ENCODE measurements around the gene MCM9.
A peak's percentile ranks its signal among the peaks of the same experiment; 100 is the strongest.

Gene MCM9

DNA sequence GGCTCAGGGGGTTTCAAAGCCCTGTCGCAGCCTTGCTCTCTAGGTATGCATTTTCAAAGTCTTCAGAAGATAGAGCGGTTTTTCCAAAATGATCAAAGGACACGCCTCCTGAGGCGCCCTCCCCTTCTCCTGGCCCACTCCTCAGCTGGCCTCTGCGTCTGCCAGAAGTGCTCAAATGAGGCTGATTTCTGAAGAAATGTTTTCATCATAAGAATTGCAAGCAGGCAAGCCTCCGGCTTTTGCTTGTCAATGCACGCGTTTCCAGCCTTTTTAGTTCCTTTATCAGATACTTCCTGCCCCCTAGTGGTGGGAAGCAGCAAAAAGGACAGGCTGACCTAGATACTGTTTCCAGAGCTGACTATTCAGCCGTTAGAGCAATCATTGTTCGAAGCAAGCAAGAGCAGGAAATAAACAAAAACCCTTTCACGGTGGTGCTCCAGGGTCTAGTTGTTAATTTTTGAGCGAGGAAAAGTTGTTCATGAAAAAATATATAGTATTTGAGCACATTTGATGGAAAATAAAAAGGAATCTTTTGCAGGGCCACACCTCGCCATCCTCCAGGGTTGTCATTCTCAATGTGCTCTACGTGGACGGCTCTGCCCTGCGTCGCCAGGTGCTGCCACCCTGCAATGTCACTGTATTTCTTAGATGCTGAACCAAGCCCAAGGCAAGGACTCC lies 134.4 kb downstream of the MCM9 start:
- DNase-seq (ENCODE audit: low read depth in 2 of 2) = peak; percentile 60 to 69

DNA sequence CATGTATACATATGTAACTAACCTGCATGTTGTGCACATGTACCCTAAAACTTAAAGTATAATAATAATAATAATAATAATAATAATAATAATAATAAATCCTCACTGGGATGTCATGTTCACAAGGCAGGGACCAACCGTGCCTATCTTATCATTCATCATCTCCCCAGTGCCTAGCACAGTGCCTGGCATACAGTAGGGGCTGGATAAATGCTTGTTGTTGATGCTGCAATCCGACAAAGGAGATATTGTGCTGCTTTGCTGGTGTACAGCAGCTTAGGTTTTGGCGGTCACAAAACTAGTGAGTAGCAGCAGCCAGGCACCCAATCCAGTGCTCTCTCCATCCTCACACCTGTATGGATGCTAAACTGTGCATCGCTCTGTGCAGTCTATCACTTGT lies 135.1 kb downstream of the MCM9 start:
- no peak for DNase-seq (ENCODE audit: low read depth in 2 of 2)

DNA sequence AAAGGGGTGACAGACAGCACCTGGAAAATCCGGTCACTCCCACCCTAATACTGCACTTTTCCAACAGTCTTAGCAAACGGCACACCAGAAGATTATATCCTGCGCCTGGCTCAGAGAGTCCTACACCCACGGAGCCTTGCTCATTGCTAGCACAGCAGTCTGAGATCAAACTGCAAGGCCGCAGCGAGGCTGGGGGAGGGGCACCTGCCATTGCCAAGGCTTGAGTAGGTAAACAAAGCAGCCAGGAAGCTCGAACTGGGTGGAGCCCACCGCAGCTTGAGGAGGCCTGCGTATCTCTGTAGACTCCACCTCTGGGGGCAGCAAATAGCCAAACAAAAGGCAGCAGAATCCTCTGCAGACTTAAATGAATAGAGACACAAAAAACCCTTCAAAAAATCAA lies 138.4 kb downstream of the MCM9 start:
- peak; percentile 31 to 50 for DNase-seq (ENCODE audit: low read depth in 2 of 2)

DNA sequence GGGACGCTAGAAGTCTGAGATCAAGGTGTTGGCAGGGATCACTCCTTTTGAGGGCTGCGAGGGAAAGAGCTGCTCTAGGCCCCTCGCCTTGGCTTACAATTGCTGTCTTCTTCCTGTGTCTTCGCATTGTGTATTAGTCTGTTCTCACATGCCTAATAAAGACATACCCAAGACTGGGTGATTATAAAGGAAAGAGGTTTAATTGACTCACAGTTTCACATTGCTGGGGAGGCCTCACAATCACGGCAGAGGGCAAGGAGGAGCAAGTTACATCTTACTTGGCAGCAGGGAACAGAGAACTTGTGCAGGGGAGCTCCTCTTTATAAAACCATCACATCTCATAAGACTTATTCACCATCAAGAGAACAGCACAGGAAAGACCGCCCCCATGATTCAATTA lies 143.5 kb downstream of the MCM9 start:
- DNase-seq (ENCODE audit: low read depth in 2 of 2) = no peak

DNA sequence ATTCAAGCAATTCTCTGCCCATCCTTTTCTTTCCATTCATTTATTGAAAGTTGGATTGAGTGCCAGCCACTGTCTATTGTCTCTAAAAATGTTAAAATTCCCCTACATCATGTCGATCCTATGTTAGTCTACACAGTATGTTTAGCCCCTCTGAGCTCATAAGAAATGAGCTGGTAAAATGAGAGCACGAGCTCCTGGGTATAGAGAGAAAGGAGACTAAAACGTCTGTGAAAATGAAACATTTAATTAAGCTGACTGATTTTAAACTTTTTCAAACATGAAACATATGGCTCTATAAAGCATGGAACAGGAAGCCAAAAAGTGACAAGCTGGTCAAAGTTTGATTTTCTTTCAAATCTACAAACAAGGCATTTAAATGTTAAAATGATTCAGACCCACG lies 145.0 kb downstream of the MCM9 start:
- no peak for DNase-seq (ENCODE audit: low read depth in 2 of 2)

DNA sequence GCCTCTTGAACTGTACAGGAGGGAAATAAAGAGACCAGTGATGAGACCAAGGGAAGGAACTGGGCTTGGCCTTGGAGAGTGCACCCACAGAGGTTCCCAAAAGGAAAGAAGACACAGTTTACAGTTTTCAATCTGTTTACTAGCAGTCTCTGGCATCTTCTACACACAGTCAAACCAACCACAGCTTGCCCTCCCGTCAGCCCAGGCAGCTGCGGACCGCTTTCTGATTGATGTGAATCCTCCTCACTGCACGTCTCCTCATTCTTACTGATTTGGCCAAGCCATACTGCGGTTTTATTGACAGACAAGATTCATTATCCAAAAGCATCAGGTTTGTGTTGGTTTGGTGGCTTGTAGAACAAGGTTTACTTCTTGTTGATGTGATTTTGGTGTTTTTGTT lies 145.5 kb downstream of the MCM9 start:
- no peak for DNase-seq (ENCODE audit: low read depth in 2 of 2)

DNA sequence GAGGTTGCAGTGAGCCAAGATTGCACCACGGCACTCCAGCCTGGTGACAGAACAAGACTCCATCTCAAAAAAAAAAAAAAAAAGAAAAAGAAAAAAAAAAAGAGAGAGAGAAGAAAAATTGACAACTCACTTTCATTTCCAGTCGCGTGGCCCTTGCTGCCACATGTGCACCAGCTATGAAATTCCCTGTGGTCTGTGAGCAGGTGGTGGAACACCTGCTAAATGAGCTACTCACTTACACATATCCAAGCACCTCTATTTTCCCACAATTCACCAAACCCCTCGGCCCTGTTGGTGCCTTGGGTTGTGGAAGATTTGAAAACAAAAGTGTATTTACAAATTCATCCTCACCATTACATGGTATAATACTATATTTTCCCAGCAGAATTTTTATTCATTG lies 146.3 kb downstream of the MCM9 start:
- DNase-seq (ENCODE audit: low read depth in 2 of 2) = no peak

DNA sequence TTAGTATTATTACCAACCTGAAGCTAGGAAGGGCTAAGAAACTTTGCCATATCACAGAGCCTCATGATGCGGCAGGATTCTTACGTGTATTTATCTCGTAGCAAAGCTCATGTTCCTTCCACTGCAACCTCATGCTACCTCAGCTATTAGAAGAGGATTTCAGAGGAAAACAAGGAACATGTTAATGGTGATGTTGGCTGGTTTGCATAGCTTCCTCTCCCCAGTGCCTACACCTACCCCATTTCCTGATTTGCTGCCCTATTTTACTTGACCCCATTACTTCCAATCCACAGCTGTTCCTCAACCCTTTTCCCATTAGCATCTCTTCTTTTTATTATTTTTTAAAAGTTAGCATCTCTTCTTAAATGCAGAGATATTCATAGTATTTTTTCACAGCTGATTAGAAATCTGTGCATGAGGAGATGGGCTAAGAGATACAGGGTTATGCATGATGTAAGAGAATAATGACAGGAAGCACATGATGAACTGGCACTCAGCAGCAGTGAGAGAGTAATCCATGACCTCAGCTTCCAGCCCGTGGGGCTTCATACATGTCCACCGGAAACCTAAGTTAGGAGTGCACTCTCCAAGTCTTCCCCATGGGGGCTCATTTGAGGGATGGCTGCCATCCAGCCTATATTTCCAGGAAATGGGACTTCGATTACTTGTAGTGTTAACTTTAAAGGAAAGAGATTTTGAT lies 147.1 kb downstream of the MCM9 start:
- DNase-seq (ENCODE audit: low read depth in 2 of 2) = no peak

DNA sequence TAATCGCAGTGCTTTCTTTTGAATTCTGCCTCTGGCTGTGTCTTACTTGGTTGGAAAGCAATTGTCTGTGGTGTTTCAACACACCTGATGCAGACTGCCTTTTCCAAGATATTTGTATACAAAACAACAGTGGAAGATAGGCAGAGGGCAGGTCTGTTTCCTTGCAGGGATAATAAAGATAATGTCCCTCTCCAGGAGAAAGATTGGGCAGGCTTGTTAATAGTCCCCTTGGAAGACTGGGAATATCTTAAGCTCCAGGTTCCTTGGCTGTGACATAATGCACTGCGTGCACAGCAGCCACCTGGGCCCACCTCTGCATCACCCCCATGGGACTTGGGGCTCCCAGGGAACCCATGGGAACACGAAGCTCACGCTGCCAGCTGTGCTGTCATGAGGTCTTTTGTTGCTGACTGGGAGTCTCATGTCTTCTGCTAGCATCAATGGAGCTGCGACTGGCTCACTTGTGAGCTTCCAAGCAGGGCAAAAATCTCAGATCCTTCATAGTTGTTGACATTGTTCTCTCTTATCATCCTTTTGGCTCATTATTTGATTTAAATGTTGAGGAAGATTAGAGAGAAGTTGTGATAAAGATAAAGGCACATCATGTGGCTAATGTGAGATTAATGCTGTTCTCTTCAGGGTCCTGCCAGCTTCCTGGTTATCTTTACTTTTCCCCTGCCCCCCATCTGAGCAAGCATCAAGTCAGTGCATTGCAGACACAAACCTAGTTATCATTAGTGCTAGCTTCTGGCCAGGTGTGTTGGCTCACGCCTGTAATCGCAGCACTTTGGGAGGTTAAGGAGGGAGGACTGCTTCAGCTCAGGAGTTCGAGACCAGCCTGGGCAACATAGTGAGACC lies 148.1 kb downstream of the MCM9 start:
- DNase-seq (ENCODE audit: low read depth in 2 of 2) = no peak

DNA sequence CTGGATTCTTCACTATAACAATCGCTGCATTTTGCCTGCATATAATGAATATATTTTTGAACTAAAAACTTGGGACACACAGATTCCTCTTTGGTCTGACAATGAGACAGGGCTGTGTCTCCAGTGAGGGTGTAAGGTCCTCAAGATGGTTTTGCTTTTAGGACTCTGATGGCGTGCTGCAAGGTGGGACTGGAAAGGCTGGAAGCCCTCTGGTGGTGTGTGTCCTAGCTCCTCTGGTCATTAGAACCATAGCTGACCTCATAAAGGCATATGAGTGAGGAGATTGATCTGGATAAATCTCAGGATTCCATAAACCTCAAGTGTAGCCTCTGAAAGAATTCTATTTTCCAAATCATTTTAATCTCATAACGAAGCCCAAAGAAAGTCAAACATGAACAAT lies 149.4 kb downstream of the MCM9 start:
- DNase-seq (ENCODE audit: low read depth in 2 of 2) = no peak

DNA sequence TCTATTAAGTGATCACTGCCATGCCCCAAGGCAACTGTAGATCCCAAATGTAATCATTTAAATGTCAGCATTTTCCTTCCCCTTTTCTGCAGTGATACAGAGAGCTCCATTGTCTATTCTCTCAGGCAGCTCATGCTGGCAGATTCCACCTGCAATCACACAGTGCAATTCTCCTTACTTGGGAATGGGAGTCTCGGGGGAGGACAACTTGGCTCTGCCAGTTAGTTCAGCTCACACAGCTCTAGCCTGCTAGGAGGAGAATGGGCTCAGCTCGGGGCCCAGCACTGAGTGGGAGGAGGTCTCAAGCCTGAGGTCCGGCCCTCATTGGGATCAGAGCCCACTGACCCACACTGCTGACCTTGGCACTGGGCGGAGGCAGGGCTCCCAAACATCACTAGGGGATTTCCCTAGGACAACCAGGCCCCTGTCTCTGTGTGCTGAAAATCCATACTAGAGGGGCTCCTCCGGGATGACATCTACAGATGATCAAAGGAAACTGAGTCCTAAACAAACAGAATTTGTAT lies 150.3 kb downstream of the MCM9 start:
- no peak for DNase-seq (ENCODE audit: low read depth in 2 of 2)

DNA sequence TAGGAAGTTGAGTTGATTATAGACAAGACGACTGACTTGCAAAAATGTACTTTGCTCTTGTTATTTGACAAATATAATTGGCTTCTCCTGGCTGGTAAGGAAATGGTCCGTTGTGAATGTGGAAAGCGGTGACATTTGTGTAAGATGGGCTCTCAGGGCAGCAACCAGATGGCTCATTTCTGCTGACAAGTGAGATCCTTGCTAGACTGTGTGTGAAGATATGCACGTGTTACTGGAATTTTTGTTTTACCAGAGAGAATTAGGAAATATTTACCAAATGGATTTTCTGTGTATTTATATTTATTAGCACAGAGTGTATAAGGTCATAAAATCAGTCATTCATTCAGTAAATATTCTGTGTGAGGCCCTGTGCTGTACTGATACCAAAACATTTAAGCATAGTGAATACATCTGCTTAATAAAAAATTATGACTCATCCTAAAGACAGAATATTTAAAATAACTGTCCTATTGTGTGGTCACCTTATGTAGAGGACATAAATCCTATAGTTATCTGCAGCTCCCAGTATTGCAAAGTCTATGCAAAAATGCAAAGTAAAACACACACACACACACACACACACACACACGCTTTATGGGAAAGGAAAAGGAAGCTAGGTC lies 150.9 kb downstream of the MCM9 start:
- DNase-seq (ENCODE audit: low read depth in 2 of 2) = no peak

DNA sequence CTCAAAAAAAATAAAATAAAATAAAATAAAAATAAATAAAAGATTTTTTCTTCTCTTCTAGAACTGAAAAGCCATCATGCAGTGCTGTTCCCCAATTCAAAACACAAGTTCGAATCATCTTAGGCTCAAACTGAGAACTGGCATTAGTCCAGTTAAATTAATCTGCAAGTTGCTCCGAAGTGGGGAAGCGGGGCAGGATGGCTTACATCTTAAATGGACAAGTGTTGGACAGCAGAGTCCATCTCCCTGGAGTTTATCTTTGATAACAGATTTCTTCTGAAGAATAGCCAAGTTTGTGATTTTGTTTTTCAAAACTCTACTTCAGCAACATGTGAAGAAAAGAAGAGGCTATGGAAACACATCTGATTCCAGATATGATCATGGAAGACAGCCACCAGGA lies 152.3 kb downstream of the MCM9 start:
- DNase-seq (ENCODE audit: low read depth in 2 of 2) = no peak

DNA sequence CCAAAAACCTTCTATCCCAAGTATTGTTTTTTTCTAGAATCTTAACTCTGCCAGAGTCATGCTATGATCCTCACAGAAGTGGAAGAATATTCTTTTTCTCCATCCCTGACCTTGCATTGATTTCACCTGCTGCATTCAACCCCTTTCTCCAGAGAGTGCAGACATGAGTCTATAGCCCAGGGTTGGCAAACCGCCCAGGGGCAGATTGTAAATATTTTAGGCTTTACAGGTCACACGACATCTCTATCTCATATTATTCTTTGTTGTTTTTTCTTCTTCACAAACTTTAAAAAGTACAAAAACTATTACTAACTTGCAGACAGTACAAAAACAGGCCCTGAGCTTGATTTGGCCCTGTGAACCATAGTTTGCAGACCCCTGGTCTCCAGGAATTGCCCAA lies 153.1 kb downstream of the MCM9 start:
- DNase-seq (ENCODE audit: low read depth in 2 of 2) = no peak

DNA sequence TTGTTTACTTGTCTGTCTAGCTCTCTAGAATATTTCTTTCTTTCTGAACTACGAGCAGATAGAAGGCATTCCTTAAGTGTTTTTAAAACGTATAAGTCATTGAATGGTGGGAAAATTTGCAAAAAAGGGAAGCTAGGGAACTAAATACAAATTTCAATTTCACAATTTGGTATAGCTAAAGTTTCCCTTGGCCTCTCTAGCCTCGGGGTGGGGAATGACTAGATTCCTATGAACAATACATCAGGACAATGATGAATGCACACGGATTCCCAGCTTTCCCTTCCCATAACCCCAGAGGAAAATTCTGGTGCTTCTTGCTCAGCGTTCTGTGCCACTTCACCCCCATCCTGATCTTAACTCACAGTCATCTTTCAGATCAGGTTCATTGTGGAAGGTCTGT lies 154.3 kb downstream of the MCM9 start:
- DNase-seq (ENCODE audit: low read depth in 2 of 2) = no peak

DNA sequence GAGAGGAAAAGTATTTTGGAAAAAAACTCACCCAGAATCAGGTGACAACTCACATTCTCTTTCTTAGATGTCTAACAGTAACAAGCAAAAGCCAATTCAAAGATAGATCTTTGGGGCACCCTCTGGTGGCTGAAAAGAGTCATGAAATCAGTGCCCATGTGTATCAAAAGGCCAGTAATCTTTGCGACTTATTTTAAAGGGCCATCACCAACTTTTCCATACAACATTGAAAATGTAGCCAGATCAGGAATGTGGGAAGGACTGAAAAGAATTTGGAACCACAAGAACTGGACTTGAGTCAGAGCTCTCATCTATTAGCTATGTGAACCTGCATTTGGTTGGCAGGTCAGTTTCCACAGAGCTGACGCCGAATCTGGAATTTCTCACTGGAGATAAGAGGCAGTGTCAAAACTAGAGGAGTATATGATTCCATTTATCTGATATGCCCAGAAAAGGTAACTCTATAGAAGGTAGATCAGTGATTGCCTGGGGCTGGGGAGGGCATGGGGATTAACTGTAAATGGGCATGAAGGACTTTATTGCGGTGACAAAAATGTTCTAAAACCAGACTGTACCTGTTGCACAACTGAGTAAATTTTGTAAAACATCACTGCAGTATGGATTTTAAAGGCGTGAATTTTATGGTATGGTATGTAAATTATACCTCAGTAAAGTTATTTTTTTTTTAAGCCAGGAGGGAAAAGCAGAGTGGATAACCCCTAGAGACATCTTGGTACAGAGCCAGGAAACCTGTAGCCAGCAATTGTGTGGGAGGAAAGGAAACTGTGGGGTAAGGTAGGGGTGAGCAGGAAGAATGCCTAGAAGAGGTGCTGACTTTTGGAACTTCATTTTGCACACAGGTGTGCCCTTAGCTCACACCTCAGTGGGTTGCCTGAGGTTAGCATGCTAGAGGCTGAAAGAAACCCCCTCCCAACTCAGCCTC lies 158.1 kb downstream of the MCM9 start:
- peak; percentile 32 to 35 for DNase-seq (ENCODE audit: low read depth in 2 of 2)

DNA sequence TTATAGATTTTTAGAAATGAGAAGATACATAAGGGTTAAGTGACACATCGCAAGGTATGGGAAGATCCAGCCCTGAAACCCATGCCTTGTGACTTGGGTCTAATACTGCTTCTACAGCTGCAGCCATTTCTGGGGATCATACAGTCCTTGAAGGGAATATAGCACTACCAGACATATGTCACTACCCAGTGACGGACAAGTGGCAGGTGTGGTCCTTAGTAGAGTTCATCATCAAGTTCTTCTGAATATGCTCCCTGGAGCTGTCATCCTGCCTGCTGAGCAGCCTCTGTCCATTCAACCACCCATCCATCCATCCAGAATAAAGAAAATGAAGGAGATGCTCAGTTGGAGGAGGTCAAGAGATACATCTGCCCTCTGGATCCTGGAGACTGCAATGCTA lies 159.6 kb downstream of the MCM9 start:
- DNase-seq (ENCODE audit: low read depth in 2 of 2) = no peak

DNA sequence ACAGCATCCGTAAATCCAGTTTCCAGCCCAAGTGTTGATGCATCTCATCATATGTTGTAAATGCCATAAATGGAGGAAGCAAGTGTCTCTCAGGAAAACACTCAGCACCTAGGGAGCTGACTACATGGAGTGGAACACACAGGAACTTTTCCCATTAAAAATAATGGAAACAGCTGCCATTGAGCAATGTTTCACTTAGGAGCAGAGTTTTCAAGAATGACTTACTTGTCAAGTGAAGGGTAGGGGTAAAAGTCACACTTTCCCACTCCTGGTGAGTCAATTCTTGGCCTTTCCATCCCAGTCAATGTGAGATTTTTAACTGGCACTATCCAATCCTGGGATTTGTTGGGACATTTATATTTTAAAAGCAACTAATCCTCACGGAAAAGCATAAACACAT lies 160.4 kb downstream of the MCM9 start:
- no peak for DNase-seq (ENCODE audit: low read depth in 2 of 2)

DNA sequence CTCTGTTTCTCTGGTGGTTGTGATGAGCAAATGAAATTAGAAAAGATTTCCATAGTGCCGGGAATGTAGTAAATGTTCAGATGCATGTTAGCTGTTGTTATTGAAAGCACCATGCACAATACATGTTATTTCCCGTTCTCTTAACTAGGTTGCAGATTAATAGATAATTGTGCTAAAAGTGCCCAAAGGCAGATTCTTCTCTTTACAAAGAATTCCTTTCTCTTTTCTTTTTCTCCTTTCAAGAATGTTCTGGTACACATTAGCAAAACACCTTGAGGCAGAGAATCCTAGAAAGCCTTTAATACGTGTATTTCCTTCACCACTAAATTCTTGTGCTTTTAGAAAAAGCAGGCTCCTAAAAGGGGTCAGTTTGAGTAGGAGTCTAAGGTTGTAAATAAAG lies 162.1 kb downstream of the MCM9 start:
- no peak for DNase-seq (ENCODE audit: low read depth in 2 of 2)

DNA sequence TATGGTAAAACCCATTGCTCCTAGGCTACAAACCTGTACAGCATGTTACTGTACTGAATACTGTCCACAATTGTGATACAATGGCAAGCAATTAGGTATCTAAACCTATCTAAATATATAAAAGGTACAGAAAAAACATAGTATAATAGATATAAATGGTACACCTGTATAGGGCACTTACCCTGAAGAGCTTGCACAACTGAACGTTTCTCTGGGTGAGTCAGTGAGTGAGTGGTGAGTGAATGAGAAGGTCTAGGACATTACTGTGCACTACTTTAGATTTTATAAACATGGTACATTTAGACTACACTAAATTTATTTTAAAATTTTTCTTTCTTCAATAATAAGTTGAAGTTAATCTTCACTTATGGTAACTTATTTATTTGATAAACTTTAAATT lies 163.7 kb downstream of the MCM9 start:
- no peak for DNase-seq (ENCODE audit: low read depth in 2 of 2)

DNA sequence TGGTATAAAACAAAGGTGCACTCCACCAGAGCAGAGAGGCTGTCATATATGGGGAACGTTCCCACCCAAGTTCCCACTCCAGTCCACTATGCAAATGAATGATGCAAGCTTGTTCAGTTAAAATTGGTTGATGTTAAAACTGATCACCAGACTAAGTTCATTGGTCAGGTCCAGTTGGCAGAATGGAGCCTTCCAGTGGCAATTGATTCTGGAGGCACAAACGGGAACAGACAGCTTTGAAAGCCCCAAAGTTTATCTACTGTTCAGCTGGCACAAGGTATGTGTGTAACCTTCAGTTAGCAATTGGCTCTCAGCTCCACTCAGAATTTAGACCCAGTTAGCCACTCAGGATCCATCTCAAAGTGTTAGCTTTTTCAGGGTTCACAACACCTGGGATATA lies 164.1 kb downstream of the MCM9 start:
- DNase-seq (ENCODE audit: low read depth in 2 of 2) = no peak
